Ishikawa (cell line): ENCODE data around the gene TOP2A.
A peak's percentile ranks its signal among the peaks of the same experiment; 100 is the strongest.

Source experiments
- CEBPB ChIP-seq: IDR thresholded peaks from 2 replicates; pipeline ENCODE4 v1.6.1; 2012
- CREB1 ChIP-seq: IDR thresholded peaks from 2 replicates; pipeline ENCODE4 v1.6.1; 2012; ENCODE audit warnings: low read depth
- EGR1 ChIP-seq: IDR thresholded peaks from 2 replicates; pipeline ENCODE4 v1.6.1; 2012
- EP300 ChIP-seq: IDR thresholded peaks from 2 replicates; pipeline ENCODE4 v1.6.1; 2012; ENCODE audit warnings: borderline replicate concordance
- FOXM1 ChIP-seq: IDR thresholded peaks from 2 replicates; pipeline ENCODE4 v1.6.1; 2012; ENCODE audit warnings: low read depth, borderline replicate concordance
- MAX ChIP-seq: IDR thresholded peaks from 2 replicates; pipeline ENCODE4 v1.6.1; 2012
- NFIC ChIP-seq: IDR thresholded peaks from 2 replicates; pipeline ENCODE4 v1.6.1; 2012
- RAD21 ChIP-seq: IDR thresholded peaks from 2 replicates; pipeline ENCODE4 v1.6.1; 2012; ENCODE audit warnings: low read depth
- REST ChIP-seq: IDR thresholded peaks from 2 replicates; pipeline ENCODE4 v1.6.1; 2012; ENCODE audit warnings: low read depth, mild to moderate bottlenecking
- TAF1 ChIP-seq: IDR thresholded peaks from 2 replicates; pipeline ENCODE4 v1.6.1; 2012; ENCODE audit warnings: low read depth, mild to moderate bottlenecking
- TCF12 ChIP-seq: IDR thresholded peaks from 2 replicates; pipeline ENCODE4 v1.6.1; 2012; ENCODE audit warnings: low read depth
- TEAD4 ChIP-seq: IDR thresholded peaks from 2 replicates; pipeline ENCODE4 v1.6.1; 2012
- USF1 ChIP-seq: IDR thresholded peaks from 2 replicates; pipeline ENCODE4 v1.6.1; 2012
- YY1 ChIP-seq: IDR thresholded peaks from 2 replicates; pipeline ENCODE4 v1.6.1; 2012; ENCODE audit warnings: low read depth
- ZBTB7A ChIP-seq: IDR thresholded peaks from 2 replicates; pipeline ENCODE4 v1.6.1; 2012; ENCODE audit warnings: low read depth

TOP2A gene

GRCh38 chr17:40437095-40437732, 19.5 kb upstream of the TOP2A start:
- TF ChIP-seq TCF12 (no peak), CEBPB (no peak), REST (no peak), NFIC (no peak), FOXM1 (no peak), EGR1 (no peak)

- TF ChIP-seq FOXM1 (no peak), NFIC (no peak), TEAD4 (no peak), YY1 (no peak), TAF1 (no peak), REST (no peak), EP300 (no peak), CREB1 (no peak), TCF12 (no peak), RAD21 (no peak), EGR1 (no peak)
These were observed 18.9 kb upstream of the TOP2A start for GRCh38 chr17:40436636-40437035.

- TF ChIP-seq RAD21 = peak; percentile 53
- no peak for TF ChIP-seq TAF1
- TF ChIP-seq EGR1 = no peak
- TF ChIP-seq ZBTB7A = no peak
These were observed 16.1 kb upstream of the TOP2A start for GRCh38 chr17:40433551-40434415.

- TF ChIP-seq FOXM1 (no peak), USF1 (no peak), TCF12 (no peak), ZBTB7A (no peak), CREB1 (no peak), TAF1 (no peak), EGR1 (no peak), CEBPB (no peak), RAD21 (no peak), EP300 (no peak), YY1 (no peak), MAX (no peak), NFIC (no peak), REST (no peak), TEAD4 (no peak)
These were observed 15.3 kb upstream of the TOP2A start for GRCh38 chr17:40432864-40433528.

GRCh38 chr17:40431231-40431602, 13.5 kb upstream of the TOP2A start:
- TF ChIP-seq TAF1 (no peak), RAD21 (no peak), FOXM1 (no peak), TCF12 (no peak), ZBTB7A (no peak), CEBPB (no peak), REST (no peak), TEAD4 (no peak), YY1 (no peak), NFIC (no peak), MAX (no peak), USF1 (no peak), EP300 (no peak), EGR1 (no peak), CREB1 (no peak)
